SK-N-MC (cell line): ENCODE measurements around the gene EIF4EBP3.

Source experiments
- EZH2 ChIP-seq: fragments of 200-600 bp; sonication (generic); IDR thresholded peaks from one replicate; pipeline ENCODE4 v1.6.1; 2017; ENCODE audit warnings: antibody characterized with exemption
- POLR2AphosphoS5 ChIP-seq: IDR thresholded peaks from 2 replicates; pipeline ENCODE4 v1.6.1; 2012; ENCODE audit warnings: mild to moderate bottlenecking, low read depth, low read length, borderline replicate concordance

- no peak for TF ChIP-seq POLR2AphosphoS5
- no peak for TF ChIP-seq EZH2
Measured at GRCh38 chr5:140573683-140574082, 26.2 kb downstream of the EIF4EBP3 start.
